Hindlimb muscle (tissue), 1 donor: ENCODE measurements around the gene TMEM255B. TPM values are rescaled to one million over a fixed set of nuclear protein-coding genes. Genes with fewer than 3 reads are reported as not detected.
A peak's percentile ranks its signal among the peaks of the same experiment; 100 is the strongest.

Source experiments
- DNase-seq: peaks from one replicate; pipeline ENCODE4 v3.0.0-alpha.2; 2013
- polyA plus RNA-seq: library from polyadenylated mRNA; unstranded; fragments of 120-200 nt; gene quantifications from one replicate; pipeline ENCODE4 v1.2.1, GENCODE V29; 2013; ENCODE audit not compliant: insufficient read length

The TMEM255B gene
- polyA plus RNA-seq, 1 donor, result 7.8 TPM

DNA sequence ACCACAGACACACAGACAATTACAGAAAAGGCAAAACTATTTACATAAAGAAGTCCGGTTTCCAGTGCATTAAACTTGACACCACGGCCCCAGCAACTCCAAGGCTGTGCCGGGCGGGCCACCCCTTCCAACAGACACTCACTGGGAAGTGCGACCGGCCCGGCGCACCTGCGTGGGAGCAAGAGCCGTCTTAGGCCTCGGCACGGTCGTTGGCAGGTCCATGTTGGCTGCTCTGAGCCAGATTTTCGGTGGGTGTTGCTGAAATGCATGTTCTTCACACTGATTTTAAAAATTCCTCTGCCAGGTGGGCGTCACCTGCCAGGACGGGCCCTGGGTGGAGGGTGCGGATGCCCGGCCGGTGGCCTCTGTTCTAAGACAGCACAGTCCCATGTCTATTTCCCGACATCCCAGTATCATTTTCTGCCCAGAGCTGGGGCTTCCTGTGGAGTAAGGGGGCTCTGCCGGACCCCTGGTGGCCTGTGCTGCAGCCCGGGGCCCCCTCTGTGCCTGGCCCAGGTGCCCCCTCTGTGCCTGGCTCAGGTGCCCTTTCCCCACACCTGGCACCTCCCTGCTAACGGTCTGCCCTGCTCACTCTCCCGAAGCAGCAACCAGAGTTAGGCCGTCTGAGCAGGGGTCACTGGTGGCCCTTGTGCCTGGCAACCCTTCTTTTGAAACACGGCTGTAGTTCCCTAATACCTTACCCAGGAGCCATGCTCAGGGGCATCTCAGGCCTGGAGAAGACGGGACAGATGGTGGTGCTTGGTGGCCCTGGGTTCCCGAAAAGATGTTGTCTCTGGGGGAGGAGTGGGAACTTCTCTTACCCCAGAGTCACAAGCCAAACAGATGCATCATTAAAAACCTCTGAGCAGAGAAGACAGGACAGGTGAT, 9.2 kb downstream of the TMEM255B start:
- DNase-seq, result no peak

DNA sequence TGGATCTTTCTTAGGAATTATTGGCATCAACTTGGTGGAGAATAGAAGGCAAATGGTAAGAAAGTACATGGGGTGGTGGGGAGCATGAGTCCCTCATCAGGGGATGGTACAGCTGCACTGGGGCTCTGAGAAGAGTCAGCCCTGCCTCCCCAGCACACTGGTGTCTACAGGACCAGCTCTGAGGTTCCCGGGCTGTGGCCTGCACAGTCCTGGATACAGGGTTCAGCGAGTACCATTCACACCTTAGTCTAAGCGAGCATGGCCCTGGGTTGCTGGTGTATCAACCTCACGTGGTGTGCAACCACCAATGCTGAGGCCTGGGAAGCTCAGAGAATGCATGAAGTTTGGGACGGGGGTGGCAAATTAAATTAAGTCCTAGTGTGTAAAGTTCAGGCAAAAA, 10.1 kb downstream of the TMEM255B start:
- DNase-seq, result no peak

DNA sequence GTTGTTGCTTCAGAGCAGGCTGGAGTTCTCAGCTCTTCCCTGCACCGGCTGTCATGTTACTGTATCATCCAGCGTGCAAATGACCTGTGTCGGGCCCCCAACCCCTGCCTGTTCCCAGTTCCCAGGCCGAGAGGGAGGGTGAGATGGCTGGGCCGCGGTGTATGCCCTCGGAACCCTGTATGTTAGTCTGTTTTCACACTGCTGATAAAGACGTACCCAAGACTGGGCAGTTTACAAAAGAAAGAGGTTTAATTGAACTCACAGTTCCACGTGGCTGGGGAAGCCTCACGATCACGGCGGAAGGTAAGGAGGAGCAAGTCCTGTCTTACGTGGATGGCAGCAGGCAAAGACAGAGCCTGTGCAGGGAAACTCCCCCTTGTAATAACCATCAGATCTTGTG, 10.9 kb downstream of the TMEM255B start:
- no peak for DNase-seq

DNA sequence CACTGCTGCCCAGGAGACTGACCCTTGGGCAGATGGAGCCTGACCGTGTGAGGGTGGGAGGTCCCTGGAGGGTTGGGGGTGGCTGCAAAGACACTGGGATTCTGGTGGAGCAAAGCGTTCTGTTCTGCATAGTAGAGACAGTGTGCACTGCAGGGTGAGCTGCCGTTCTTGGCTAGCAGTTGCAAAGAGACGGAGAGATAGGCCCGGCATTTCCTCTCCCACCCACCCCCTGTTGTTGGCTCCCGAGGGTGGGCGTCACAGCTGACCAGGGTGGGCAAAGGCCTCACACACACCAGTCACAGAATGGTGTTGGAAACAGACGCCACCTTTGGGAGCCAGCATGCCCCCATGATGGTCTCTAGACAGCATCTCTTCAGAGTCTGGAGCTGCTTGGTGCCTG, 11.4 kb downstream of the TMEM255B start:
- DNase-seq, result no peak

DNA sequence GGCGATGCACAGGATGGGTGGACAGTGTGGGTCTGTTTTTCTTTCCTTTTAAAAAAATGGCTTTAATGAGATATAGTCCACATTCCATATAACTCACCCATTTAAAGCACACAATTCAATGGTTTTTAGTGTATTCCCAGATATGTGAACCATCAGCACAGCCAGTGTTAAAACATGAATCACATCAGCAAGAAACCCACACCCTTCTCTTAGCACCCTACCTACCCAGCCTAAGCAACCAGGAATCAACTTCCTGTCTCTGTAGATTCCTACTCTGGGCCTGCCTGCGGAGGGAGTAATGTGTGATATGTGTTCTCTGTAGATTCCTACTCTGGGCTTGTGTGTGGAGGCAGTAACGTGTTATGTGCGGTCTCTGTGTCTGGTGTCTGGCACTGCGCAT, 11.9 kb downstream of the TMEM255B start:
- DNase-seq, result no peak

DNA sequence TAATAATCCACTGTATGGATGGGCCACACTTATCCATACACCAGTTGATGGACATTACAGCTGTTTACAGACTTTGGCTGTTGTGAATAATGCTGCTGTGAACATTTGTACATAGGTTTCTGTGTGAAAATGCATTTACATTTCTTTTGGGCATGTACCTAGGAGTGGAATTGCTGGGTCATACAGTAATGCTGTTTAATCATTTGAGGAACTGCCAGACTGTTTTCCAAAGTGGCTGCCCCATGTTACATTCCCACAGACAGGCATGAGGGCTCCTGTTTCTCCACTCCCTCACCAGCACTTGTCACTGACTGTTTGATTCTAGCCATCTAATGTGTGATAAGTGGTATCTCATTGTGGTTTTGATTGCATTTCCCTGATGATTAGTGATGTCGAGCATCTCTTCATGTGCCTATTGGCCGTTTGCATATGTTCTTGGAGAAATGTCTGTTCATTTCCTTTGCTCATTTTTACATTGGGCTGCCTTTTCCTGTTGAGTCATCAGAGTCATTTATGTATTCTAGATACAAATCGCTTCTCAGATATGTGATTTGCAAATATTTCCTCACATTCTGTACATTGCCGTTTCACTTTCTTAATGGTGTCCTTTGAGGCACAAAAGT, 12.8 kb downstream of the TMEM255B start:
- DNase-seq, result no peak

DNA sequence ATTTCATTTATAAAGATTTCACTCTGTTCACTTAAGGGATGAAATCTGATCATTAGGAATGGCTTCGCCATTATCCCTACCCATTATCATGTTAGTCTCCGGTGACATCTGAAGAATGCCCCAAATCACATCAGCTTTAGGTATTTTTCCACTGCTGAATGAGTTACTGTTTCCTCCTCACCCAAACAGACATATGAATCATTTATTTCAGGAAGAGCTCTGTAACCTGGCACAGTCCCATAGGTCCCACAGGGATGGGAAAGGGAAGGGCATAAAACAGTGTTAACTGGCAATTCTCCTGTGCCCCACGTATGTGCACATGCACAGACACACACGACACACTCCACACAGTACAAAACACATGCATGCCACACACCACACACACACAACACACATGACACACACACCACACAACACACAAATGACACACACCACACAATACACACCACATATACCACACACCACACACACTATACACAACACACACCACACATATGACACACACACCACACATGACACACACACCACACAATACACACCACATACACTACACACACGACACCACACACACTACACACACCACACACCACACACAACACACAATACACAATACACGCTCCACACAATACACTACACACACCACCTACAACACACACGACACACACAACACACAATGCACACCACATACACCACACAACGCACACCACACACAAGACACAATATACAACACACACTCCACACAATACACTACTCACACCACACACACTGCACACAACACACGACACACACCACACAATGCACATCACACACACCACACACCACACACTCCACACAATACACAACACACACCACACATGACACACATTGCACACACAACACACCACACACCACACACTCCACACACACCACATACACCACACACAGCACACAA, 15.4 kb downstream of the TMEM255B start:
- no peak for DNase-seq

DNA sequence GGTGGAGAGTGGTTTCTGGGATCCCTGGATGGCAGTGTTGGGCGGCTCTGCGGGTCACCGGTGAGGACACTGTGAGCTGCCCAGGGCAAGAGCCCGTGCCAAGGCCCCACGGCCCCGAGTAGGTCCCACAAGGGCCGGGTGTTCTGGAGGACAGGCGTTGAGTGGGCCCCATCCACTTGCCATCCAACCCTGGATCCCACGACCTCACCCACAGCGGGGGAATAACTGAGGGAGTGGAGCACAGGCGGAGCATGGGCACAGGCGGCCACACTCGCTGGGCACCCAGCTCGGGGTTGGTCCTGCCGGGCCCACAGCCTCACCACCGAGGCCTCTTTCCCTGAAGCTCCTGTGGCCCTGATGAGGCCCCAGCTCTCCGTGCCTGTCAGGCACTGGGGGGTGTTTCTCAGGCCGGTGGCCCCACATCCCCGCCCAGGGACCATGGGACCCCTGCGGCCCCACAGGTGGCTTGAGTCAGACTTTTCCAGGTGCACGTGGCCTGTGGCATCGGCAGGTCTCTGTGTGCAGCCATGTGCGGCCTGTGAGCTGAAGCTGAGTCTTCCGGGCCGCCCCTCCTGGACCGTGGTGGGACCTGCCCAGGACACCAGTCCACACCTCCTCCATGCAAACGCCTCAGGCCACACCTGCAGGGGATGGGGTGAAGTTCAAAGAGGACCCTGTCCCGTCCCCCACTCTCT, 16.6 kb downstream of the TMEM255B start:
- no peak for DNase-seq

DNA sequence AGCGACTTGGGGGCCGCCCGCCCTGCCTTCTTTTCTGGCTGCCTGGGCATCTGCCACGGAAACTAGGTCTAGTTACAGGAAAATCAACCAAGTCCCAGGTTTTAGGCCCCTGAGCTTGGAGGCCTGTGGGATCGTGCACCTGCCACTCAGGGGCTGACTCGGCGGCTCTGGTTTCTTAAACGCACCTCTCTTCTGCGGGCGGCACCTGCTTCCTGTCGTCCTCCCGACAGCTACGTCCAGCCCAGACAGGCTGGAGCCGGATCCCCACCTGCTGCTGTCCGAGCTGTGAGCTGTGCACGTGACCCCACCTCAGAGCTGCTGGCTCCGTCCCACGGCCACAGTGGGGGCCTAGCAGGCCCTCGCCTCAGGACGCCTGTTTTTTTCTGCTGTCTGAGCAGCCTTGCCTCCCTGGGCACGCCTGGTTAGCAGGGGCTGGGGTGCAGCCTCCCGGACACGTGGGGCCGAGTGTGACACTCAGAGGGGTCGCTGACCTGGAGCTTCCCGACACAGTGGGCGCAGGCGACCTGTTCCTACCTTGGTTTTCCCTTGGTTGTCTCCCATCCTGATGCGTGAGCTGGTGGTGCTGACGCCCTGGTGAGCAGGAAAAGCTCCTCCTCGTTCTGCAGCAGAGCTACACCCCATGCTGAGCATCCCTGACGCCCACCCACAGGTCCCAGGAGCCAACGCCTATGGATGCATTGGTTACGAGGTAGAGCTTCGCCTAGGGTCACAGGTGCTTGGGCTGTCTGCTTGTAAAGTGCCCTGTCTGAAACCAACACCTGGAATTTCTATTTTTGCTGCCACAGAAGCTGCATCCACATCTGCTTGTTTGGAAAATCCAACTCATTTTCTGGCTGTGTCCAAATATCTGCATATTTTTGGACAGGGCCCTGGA, 17.5 kb downstream of the TMEM255B start:
- no peak for DNase-seq

DNA sequence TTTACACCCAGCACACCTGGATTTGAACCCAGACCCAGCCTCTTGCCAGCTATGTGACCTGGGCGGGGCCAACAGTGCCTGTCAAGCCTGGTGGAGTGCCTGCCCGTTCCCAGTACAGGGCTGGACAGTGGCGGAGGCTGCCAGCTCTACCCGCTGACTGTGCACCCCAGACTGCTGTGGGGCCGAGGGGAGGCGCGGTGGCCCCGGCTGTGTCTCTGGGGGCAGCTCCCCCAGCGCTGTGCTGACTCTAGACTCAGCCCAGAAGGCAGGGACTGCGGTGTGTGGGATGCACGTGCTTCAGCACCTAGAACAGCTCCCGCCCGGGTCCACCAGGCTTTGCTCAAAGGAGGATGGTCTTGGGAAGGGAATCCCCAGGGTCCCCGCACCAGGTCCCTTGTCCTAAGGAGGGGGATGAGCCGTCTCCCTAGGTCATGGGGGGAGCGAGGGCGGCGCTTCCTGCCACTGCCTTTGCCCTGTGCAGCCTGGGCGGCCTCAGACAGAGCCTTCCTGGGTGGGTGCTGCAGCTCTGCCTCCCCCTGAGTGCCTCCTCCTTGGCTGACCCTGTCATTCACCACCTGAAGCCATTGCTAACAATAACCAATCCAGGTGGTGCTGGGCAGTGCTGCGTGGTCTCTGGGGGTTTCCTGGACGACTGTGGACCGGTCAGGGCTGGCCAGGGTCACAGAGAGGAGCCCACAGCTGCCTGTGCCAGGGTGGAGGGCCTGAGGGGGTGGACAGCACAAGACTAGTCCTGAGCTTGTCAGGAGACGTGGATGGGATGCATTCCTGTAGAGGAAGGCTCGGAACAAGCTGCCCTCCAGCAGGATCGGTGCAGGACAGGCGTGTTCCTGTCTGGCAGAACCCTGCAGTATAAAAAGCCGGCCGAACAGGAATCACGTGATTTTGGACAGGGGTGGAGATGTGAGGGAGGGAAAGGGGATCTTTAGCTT, 18.6 kb downstream of the TMEM255B start:
- DNase-seq, result peak; percentile 18

DNA sequence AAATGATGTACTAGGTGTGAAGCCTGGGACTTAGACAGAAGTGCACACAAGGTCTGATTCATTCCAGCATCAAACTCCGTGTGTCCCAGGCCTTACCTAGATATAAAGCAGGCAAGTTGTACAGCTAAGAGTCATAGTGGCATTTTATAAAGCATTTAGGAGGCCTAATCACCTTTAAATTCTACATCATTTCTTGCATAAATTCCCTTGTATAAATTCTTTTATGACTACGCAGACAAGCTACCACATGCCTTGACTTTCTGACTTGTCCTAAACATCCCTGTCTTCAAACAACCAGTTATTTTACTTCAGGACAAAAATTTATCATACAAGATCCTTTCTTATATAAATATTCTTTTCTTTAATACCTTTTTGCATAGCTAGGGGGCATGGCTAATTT, 22.5 kb downstream of the TMEM255B start:
- no peak for DNase-seq

DNA sequence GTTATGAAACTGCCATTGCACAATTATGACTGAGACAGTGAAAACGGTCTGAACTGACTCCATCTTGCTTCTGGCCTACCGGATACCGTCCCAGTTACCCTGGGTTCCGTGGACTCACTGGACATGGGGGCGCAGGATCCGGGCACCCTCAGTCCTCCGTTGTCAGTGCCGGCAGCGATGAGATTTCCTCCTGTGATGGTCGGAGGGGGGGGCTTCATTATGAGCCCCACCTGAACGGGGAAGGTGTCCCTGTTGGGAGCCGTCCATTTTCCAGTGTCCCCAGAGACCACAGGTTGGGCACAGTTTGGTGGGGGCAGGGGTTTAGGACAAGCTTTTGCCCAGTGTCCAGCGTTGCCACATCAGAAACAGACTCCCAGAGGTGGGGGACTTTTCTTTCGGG, 23.4 kb downstream of the TMEM255B start:
- no peak for DNase-seq

DNA sequence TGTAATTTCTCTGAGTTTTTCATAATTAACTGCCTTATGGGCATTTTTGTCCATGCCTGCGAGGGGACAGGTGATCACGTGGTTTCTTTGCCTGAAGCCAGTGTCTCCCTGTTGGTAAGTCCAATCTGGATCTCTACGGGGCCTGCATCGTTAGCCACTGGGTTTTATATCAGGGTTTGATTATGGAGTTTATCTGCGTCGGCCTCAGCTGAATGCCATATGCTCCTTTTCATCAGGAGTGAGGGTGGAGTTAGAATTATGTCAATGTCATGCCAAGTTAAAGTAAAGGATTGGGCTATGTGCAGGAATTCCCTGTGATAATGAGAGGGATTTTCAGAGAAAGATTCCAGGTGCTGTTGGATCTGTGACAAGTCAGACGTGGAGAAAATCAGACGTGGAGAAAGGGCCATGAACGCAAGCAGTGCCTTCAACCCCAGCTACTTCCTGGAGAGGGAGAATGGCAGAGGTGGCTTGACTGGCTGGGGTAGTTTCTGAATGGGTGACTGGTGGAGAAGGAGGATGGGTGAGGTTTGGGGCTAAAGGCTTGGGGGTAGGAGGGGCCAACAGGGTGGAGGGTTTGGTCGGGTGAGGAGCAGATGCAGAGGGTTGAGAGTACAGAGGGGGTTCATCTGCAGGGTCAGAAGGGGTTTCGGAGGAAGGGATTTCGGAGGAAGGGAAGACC, 24.3 kb downstream of the TMEM255B start:
- no peak for DNase-seq

DNA sequence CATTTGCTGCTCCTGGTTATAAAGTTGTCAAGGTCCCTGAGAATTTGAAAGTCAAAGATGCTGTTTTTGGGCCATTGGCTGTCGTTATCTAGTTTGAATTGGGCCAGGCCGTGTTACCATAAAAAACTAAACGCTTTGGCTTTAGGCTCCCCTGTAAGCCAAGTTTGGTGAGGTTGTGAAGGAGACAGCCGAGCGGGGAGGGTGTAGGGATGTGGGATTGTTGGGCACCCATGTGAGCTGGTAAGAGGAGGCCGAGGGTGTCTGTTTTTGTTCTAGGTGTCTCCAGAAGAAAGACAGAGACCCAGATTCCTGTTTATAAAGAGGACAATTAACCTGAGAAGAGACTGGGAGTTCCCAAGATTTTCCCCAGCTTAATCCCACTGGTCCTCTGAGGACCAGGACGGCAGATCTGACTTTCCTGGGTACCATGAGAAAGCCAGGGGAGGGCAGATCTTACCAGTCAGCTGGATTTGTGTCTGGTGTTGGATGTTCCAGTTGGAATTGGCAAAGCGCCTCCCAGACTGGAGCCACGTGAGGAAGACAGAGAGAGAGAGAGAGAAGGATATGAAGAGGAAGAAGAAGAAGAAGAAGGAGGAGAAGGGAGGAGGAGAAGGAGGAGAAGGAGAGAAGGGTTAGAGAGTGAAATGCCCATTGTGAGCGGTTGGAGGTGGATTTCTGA, 25.1 kb downstream of the TMEM255B start:
- DNase-seq, result no peak

DNA sequence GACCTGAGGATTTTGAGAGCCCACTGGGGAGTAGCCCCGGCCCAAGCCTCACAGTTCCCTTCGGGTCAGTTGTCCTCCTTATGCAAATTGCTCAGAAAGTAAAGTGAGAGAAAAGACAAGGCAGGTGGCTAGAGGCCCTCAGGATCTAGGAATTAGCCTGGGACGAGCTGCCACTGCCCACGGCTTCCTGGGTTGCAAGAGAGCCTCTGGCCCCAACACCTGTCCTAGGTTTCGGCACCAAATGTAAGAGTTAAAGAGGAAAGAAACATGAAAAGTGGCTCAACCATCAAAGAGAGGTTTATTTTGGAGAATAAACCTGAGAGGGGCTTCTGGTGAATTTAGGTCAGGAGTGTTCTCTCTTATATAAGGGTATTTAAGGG, 25.6 kb downstream of the TMEM255B start:
- DNase-seq, result no peak

DNA sequence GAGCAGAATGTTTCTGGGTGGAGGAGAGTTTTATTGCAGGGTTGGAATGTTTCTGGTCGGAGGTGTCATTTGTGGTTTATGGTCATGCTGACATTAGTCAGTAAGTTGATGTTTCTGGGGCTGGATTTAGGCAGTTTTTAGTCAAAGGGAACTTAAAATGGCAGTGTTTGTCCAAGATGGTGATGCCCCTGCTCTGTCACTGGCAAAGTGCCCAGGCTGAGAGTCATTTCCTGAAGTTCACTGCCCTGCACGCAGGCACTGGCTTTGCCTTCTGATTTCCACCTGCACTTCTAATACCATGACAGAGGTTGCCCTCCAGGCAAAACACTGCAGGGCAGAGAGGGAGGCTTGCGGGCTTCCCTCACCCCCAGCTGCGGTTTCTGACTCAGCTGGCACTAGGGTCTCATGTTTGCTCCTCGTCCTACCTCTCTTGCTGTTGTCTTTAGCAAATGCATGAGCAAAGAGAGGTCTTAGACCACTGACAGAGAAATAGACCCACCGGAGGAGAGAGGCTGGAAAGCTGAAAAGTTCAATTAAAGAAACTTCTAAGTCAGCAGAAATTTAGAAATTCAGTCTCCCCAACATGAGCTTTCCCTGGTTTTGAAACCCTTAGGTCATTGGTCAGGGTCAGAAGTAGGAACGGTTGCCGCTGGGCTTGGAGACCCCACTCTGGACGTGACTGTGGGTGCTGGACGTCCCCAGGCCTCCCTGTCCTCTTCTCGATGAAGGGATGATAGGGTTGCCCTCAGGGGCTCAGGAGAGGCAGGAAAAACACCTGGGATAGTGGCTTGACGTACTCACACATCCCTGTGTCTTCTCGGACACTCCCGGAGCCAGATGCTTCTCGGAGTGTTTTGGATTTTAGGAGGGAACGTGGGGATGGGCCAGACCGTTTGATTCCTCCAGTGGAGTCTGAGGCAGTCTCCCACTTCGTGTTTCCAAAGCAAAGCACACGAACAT, 26.3 kb downstream of the TMEM255B start:
- no peak for DNase-seq

DNA sequence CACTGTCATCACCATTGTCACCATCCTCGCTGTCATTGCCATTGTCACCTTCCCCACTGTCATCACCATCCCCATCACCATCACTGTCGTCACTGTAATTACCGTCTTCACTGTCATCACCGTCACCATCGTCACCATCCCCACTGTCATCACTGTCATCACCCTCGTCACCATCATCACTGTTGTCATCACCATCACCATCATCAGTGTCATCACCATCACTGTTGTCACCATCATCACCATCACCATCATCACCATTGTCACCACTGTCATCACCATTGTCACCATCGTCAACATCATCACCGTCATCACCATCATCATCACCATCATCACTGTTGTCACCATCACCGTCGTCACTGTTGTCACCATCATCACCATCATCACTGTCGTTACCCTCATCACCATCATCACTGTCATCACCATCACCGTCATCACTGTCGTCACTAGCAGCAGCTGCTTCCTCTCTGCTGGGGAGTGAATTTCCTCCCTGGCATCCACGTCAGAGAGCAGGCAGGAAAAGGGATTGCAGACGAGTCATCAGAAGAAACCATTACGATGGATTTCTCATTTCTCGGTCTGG, 27.3 kb downstream of the TMEM255B start:
- DNase-seq, result no peak
